BJ (cell line): ENCODE results near the gene LRRC8D. TPM values are rescaled to one million over a fixed set of nuclear protein-coding genes. Genes with fewer than 3 reads are reported as not detected.

Experiments used
- CTCF ChIA-PET: fragments of 350-600 bp; formaldehyde crosslinking; extraction: SDS; loops from one replicate; lab custom pipeline; 2021; ENCODE audit warnings: antibody characterized with exemption, inconsistent platforms; lab: Yijun Ruan, JAX
- POLR2A ChIA-PET: fragments of 300-600 bp; sonication (Branson Sonifier 250); formaldehyde crosslinking; extraction: SDS; loops from one replicate; lab custom pipeline; 2021; ENCODE audit warnings: antibody characterized with exemption; lab: Charles Lee
- DNase-seq: peaks from one replicate; pipeline ENCODE4 v3.0.0-alpha.2; 2011; ENCODE audit warnings: low read depth
- H3K27me3 ChIP-seq: 2 replicates; pipeline ENCODE4 v1.6.0; 2011; ENCODE audit warnings: low read length; ENCODE audit not compliant: control insufficient read depth, insufficient read depth
- H3K36me3 ChIP-seq: 2 replicates; pipeline ENCODE4 v1.5.1; 2011; ENCODE audit warnings: low read length; ENCODE audit not compliant: control insufficient read depth, insufficient read depth
- H3K4me3 ChIP-seq: 2 replicates; pipeline ENCODE4 v1.5.1; 2011; ENCODE audit warnings: low read depth, mild to moderate bottlenecking, control low read depth, low read length
- CTCF ChIP-seq: IDR thresholded peaks from 2 replicates; pipeline ENCODE4 v1.5.1; 2011; ENCODE audit warnings: low read depth, mild to moderate bottlenecking, control low read depth, inconsistent platforms, low read length, moderate library complexity; ENCODE audit not compliant: insufficient read depth
- polyA plus RNA-seq: library from polyadenylated mRNA; depleted of rRNA; stranded (reverse); fragments of >200 nt; gene quantifications from 2 replicates; pipeline ENCODE4 v1.2.3, GENCODE V29; 2011

Gene LRRC8D
- polyA plus RNA-seq, 1 experiment = 51.9 TPM

GRCh38 chr1:89780721-89781120, 40.1 kb upstream of the LRRC8D start:
- peak; percentile 50 for TF ChIP-seq CTCF
- H3K27me3 ChIP-seq = no peaks in the 10 kb centered on the region
- H3K4me3 ChIP-seq = no peak overlapping the region
- DNase-seq = peak; percentile 21
- H3K36me3 ChIP-seq = no peaks in the 10 kb centered on the region
- POLR2A ChIA-PET = no interaction called here
- CTCF ChIA-PET = interaction anchor here (0.6 to 4.6 kb wide), 19 partner anchors 9 to 250 kb away, joined by 3 to 51 read pairs (median 4); partner anchors contain the start of gene ZNF326

GRCh38 chr1:89781494-89782126, 39.2 kb upstream of the LRRC8D start:
- no peak overlapping the region for H3K4me3 ChIP-seq
- 0 out of 2 replicates have a peak, but pooled peaks cover under 1% of the 10 kb centered on the region for H3K27me3 ChIP-seq
- DNase-seq = no peak
- CTCF ChIA-PET = interaction anchor here (0.6 to 4.6 kb wide), 15 partner anchors 10 to 1384 kb away, joined by 3 to 51 read pairs (median 5); partner anchors contain the start of gene ZNF326
- TF ChIP-seq CTCF = no peak
- no peaks in the 10 kb centered on the region for H3K36me3 ChIP-seq
- POLR2A ChIA-PET = no interaction called here

DNA sequence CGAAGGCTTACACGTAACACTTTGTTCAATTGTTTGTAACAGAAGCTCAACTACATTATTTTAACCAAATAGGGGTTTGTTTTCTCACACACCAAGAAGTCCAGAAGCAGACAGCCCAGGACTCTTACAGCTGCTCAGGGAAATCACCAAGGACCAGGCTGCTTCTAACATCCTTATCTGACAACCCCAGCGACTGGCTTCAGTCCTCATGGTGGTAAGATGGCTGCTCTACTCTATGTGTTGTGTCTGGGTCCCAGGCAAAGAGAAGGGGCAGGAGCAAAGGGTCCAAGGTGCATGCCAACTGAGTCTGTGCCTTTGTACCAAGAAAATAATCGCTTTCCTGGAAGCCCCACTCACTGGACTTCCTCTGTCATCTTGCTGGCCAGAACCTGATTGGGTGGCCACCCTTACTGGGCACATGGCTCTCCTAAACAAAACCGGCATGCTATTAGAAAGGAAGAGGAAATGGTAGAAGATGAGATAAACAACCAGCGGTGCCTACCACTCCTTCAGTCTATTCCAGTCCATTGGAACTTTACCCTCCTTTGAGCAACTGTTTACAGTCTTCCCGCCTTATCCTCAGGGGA, 34.1 kb upstream of the LRRC8D start:
- Histone ChIP-seq H3K4me3 (no peak overlapping the region), H3K36me3 (no peaks in the 10 kb centered on the region), H3K27me3 (peaks cover 3% of the 10 kb centered on the region)
- DNase-seq = no peak
- no peak for TF ChIP-seq CTCF
- POLR2A ChIA-PET = no interaction called here
- CTCF ChIA-PET = interaction anchor here (1.1 to 1.5 kb wide), 2 partner anchors 18 to 24 kb away, joined by 3 read pairs; no protein-coding TSS in a partner anchor

DNA sequence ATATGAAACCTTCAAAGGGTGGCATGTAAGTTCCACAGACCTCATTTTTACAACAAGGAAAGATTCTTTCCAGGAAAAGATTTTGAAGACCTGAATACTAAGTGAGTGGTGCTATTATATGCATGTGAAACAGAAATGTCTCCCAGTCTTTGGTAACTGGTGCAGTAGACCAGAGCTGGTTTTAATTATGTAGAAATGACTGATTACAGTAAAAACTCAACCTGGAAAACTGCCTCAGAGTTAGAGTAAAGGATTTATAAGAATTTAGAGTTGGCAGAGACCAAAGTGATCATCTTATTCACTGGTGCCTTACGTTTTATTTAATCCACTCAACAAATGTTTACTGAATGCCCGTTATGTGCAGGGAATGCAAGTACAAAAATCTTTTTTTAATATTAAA, 30.2 kb upstream of the LRRC8D start:
- Histone ChIP-seq H3K27me3 (peaks cover 3% of the 10 kb centered on the region), H3K4me3 (no peak overlapping the region), H3K36me3 (no peaks in the 10 kb centered on the region)
- CTCF ChIA-PET = interaction anchor here (1.0 to 1.4 kb wide), 2 partner anchors 27 to 128 kb away, joined by 3 read pairs; no protein-coding TSS in a partner anchor
- no peak for TF ChIP-seq CTCF
- DNase-seq = peak; percentile 19
- POLR2A ChIA-PET = no interaction called here

DNA sequence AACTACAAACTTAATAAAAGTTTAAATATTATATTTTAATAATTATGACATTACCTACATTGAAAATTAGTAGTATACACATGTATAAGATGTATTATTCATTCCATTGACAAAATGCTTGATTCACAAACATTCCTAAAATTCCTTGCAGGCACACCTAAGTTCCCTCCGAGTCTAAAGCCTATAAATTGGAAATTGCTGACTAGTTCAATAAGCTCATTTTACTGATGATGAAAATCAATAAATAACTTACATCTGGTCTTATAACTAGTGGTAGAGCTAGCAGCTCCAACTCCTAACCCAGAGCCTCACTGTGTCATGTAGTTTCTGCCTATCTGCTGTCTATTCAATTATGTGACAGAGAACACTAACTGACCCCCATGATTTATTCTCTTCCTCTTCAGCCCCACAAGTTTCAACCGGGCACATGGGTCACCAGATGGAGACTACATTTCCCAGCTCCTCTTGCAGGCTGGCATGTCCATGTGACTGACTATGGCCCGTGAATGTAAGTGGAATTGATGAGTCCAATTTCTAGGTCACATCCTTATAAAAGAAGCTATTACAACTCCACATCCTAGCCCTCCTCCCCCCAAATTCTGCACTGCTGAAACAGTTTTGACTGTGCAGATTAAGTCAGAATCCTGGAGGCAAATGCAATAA, 29.6 kb upstream of the LRRC8D start:
- H3K36me3 ChIP-seq = no peaks in the 10 kb centered on the region
- no peak for DNase-seq
- no peak overlapping the region for H3K4me3 ChIP-seq
- ChIA-PET POLR2A (no interaction called here), CTCF (no interaction called here)
- H3K27me3 ChIP-seq = peaks cover 3% of the 10 kb centered on the region
- no peak for TF ChIP-seq CTCF
